GM18526 (cell line): ENCODE results near the gene SAP130.

Experiments used
- POLR2A ChIP-seq: IDR thresholded peaks from 3 replicates; pipeline ENCODE4 v1.6.1; 2011; ENCODE audit not compliant: insufficient read length; ENCODE audit errors: extremely low read depth

SAP130 gene

DNA sequence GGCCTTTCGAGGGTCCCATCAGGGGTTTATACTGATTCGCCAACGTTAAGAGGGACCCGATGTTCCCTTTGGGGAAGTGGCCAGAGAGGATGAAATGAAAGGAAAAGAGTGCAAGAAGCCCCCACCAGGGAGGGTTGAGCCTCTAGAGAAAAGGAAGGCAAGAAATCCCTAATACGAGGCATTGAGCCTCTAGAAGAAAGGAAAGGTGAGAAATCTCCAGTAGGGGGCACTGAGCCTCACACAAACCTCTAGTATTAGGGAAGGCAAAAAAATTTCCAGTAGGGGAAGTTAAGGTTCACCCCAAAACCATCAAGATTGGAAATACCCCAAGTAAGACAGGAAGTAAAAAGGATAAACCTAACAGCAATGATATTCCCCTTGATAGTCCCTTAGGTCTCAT lies 9.8 kb upstream of the SAP130 start:
- no peak for TF ChIP-seq POLR2A

DNA sequence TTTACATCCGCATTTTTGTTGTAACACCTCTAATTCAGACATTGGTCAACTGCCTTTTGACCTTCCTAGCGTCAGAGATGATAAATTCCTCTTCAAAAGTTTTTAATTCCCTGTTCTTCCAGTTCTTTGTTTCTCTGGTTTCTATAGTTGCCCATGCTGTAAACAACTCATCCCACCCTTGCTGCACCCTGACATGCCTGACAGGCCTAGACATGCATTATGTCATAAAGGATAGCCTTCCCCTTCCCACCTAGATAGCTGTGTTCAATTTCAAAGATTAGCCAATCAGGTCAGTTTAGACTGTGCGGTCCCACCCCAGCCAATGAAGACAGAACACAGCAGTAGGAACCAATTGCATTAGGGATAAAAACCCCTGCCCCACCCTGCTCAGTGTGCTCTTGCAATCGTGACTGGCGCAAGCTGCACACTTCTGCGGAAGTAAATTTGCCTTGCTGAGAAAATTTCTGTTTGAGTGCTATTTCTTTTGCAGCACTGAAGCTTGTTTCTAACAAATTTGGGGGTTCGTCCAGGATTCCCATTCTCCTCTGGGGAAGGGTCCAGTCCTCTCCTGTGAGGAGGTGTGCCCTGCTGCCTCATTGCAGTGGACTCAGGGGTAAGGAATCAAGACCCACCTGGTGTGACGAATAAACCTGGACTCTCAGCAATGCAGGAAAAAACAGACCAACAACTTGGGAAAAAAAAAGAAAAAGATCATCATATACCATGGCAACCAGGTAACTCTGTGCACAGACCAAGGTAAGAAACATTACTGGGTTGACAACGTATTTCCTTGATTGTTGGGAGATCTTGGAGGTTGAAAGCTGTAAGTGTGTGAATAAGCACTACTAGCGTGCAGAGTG lies 9.1 kb upstream of the SAP130 start:
- no peak for TF ChIP-seq POLR2A

DNA sequence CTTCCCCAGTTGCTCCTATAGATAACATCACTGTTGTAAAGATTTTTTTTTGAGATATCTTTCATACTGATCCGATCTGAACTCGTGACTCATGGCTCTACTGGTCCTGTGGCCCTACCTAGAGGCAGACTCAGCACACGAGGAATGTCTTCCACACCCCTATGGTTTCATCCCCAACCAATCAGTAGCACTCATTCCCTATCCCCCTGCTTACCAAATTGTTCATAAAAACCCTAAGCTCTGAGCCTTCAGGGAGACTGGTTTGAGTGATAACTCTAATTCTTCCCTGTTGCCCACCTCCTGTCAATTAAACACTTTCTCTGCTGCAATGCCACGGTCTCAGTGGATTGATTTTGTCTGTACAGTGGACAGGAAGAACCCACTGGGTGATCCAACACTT lies 4.2 kb upstream of the SAP130 start:
- no peak for TF ChIP-seq POLR2A

DNA sequence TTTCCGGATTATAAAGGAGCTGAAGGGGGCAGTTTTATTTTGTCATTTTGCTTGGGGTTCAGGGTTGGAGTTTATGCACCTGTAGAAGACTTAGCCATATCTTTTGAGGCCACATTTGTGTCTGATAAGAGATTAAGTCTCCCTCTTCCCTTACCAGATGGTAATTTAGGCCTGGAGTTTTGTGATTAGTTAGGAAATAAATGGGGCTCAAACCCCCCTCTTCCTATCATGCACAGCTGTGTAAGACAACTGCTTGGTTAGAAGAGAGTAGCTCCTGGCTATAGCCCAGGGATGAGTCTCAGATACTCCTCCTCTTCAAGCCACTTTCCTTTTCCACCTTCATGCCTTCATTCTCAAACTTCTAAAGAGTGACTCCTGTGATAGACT lies 802 bp upstream of the SAP130 start:
- TF ChIP-seq POLR2A = no peak

DNA sequence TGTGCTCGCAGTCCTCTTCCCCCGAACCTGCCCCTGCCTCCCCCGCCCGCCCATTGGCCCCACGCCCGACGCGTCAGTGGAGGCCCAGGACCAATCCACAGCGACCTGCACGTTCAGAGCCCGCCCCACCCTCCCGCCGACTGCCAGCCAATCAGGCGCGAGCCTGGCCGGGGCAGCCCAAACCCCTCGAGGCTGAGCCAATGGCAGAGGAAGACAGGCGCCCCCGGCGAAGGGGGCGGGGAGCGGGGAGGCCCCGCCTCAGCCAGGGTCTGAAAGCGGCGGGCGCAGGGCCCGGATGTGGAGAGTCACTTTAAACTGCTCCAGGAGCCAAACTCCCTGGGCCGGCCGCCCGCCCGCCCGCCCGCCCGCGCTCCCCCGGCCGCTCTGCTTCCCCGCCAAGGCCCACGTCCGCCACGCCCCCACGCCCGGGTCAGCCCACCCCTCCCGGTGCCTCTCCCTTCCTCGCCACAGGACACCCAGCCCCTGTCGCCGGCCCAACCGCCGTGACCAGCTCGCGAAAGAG lies 520 bp downstream of the SAP130 start:
- no peak for TF ChIP-seq POLR2A

DNA sequence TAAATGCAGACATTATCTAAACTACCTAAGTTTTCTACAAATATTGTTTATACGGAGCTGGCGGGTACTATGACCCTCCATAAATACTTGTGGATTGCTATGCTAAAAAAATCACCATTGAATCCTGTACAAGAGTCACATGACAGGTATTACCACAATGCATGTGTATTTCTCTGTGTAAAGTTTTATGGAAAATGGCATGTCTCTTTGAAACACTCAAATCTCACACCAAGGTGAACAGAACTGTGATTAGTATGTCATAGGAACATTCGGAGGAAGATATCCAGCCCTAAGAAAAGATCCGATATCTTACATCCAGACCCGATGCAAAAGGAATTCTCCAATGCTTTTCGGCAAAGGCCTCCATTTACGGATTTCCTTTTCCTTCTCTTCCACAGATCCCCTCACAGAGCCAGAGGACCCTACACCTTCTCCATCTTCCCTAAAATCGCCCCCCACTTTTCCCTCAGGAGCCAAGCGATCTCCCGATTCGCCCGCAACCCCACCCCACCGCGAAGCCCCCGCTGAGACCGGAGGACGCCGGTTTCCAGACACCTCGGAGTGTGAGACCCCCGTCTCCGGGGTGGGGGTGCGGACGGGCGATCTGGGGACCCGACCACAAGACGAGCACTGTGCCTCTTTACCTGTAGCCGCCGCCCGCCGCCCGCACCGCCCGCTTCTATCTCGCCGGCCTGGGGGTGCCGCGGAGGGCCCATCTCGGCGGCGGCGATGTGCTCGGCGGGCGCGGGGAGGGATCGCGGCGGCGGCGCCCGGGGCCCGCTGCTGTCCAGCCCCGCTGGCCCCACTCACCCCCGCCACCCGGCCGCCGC lies 1.2 kb downstream of the SAP130 start:
- TF ChIP-seq POLR2A = peak; percentile 19

DNA sequence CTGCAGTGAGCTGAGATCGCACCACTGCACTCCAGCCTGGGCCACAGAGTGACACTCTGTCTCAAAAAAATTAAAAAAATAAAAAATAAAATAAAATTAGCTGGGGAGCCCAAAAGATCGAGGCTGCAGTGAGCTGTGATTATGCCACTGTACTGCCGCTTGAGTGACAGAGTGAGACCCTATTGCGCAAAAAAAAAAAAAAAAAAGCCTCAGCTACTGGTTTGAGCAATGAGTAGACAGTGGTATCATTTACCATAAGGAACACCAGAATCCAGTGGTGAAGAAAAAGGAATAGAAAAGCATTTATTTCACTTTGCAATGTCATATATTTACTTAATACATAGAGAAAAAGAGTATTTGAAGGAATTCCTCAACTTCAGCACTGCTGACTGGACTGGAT lies 3.0 kb downstream of the SAP130 start:
- no peak for TF ChIP-seq POLR2A

DNA sequence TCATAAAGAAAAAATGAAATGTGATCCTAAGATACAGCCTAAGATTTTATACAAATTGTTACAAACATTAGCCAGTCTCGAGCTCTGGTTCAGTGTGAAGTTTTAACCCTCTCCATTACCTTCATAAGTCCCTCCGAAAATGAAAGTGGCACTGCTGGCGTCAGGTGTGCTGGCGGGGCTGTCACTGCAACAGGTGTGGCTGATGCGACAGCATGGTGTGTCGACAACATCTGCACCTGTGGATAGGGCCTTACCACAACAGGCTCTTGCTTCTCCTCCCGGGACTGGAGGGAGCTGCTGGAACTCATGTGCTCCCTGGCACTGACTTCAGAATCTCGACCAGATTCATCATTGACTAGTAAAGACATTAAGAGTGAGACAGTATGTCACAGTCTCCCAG lies 10.3 kb downstream of the SAP130 start:
- no peak for TF ChIP-seq POLR2A

DNA sequence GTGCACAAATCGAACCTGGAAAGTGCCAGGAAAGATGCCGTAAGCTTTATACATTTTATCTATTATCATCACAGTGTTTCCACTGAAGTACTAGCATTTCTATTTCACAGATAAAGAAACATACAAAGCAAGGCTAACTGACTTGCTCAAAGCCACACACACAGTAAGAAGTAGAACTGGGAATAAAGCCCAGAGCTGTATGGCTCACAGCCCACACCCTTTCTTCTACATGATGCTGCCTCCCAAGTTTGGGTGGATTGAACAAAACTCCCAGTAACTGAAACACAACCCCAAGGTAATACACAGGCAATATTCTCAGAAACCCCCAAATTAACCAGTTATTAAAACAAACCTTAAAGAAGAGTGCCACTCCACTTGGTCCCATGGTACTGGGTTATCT lies 11.2 kb downstream of the SAP130 start:
- TF ChIP-seq POLR2A = no peak

DNA sequence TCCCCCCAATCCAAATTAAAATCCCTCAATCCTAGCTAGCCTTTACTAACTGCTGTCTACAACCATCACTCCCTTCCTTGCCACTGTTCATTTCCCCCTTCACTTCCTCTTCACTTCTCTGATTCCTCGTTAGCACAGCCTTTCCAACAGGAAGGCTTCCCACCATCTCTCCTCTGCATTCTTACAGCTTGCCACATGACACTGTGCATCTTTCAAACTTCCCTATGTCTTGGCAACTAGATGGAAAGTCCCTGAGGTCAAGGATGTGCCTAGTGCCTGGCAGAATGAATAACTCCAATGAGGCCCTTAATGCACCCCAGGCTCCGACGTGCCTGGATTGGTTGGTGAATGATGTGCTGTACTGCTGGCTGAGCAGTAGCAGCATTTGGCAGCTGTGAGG lies 15.2 kb downstream of the SAP130 start:
- TF ChIP-seq POLR2A = no peak

DNA sequence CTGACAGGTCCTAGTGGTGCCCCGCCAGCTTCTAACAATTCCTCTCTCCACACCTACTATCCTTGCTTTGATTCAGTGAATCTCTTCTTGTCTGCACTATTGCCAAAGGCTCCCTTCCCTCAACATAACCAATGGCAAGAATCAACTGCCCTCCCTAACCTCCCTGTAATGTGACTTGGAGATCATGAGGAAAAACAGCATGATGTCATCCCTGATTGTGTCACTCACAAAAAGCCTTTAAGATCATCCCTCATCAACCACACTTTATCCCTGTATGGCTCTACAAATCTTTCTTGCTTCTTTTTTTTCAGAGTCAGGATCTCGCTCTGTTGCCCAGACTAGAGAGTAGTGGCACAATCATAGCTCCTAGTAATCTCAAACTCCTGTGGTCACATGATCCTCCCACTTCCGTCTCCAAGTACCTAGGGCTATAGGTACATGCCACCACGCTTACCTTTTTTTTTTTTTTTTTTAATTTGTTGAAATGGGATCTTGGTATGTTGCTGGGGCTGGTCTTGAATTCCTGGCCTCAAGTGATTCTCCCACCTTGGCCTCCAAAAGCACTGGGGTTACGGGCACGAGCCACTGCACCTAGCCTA lies 19.7 kb downstream of the SAP130 start:
- no peak for TF ChIP-seq POLR2A

DNA sequence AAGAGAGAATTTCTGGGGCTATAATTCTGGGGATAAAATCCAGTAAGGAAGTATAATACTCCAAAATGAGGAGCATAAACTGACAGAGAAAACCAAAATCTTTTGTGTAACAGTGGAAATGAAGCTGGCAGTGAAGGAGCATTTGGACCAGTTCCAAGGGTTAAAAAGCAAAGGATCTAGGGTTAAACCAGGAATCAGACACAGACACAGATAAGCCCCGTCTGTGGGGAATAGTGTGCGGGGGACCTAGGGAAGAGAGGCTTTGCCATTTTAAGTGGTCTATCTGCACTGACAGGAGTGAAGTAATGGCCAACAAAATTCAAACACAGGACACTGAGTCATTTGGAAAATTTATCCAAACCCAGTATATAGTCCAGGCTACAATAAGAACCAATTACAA lies 23.4 kb downstream of the SAP130 start:
- TF ChIP-seq POLR2A = no peak

DNA sequence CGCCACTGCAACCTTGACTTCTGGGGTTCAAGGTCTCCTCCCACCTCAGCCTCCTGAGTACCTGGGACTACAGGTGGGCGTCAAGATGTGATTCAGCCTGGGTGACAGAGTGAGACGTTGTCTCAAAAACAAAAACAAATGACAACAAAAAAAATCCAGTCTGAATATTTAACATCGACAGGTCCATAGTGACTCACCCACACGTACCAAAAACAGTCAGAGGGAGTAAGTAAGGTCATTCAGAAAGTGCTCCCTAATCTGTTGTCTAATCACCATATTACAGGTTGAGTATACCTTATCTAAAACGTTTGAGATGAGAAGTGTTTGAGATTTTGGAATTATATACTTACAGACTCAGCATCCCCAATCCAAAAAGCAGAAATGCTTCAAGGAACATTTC lies 24.4 kb downstream of the SAP130 start:
- no peak for TF ChIP-seq POLR2A

DNA sequence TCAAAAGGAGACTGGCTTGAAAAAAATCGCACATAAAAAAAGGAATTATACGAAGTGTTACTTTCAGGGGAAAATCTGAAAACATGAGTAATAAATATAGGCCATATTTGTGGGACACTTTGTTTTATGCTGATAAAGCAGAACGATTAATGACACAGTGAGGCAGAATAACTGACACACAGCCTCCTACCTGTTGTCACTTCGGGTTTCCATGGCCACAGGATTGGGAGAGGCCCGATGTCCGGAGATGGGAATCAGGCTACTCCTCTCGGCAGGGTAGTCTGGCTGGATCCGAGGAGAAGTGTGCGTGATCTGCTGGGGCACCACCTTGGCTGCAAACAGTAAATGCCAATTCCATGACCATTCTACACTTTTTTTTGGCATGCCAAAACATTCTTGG lies 31.7 kb downstream of the SAP130 start:
- TF ChIP-seq POLR2A = no peak

DNA sequence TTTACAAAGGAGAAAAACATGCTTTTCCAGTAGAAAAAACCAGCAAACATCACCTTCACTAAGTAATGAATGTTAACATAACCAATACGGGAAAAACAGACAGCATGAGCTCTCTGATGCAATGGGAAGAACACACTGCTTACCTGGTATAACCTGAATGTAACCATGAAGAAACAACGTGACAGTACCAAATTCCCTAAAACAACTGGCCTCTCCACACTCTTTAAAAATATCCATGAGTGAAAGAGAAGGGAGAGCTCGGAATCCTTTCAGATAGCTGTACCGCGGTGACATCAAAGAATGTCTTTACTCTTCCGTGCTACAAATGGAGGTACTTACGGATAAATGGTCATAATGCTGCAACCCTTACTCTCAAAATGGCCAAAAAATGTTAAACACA lies 32.1 kb downstream of the SAP130 start:
- no peak for TF ChIP-seq POLR2A

DNA sequence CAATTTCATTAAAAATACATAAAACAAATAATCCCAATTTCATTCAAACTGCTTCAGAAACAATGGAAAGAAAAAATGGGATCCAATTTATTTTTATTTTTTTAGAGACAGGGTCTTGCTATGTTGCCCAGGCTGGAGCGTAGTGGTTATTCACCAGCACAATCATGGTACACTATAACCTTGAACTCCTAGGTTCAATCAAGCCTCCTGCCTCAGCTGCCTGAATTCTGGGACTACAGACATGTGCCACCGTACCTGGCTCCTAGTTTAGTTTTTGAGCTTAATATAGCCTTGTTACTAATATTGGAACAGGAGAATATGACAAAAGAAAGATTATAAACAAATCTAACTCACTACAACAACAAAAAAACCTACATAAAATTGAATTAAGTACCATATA lies 34.2 kb downstream of the SAP130 start:
- TF ChIP-seq POLR2A = no peak

DNA sequence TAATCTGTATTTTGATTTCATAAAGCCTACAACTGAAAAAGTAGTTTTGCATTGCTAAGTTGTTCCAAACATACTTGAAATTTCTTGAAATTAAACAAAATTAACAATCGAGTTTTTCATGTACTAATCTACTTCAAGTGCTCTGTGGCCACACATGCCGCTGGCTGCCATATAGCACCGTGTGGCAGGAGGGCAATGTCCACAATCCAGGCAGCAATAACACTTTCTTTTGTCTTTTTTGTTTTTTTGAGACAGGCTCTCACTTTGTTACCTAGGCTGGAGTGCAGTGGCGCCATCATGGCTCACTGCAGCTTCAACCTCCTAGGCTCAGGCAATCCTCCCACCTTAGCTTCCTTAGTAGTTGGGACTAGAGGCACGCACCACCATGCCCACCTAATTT lies 36.1 kb downstream of the SAP130 start:
- no peak for TF ChIP-seq POLR2A
